ENCODE measurements around the gene ERBB4.

Gene ERBB4

DNA sequence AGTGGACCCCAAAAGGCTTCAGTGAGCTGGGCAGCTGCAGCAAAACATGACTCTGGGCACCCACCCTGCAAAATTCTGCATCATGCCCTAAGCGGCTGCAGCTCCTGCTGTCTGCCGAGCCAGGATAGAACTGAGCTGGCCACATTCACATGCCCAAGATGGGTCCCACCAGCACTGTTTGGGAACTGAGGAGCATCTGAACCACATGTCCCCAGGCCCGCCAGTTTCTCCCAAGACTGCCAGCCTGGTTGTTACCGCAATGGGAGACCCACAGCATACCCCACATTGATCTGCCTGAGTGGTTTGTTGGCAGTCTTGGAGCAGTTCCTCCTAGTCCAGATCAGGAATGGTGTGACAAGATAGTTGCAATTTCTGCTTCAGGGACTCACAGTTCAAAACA, 1035.4 kb downstream of the ERBB4 start:
- Histone ChIP-seq H3K36me3 (no peaks in the 10 kb centered on the region), H4K20me1 (no peaks in the 10 kb centered on the region), H3K27ac (no peak overlapping the region), H3K4me3 (no peak overlapping the region), H3K4me1 (no peaks in the 10 kb centered on the region), H3K27me3 (no peaks in the 10 kb centered on the region), H3K9ac (no peak overlapping the region), H3K9me3 (peaks cover 12% of the 10 kb centered on the region; the same call in 1 of the 2 replicates), H3K4me2 (no peak overlapping the region)
- no peak for TF ChIP-seq Cebpa-rat (IDR thresholded peaks at IDR 0.05)

DNA sequence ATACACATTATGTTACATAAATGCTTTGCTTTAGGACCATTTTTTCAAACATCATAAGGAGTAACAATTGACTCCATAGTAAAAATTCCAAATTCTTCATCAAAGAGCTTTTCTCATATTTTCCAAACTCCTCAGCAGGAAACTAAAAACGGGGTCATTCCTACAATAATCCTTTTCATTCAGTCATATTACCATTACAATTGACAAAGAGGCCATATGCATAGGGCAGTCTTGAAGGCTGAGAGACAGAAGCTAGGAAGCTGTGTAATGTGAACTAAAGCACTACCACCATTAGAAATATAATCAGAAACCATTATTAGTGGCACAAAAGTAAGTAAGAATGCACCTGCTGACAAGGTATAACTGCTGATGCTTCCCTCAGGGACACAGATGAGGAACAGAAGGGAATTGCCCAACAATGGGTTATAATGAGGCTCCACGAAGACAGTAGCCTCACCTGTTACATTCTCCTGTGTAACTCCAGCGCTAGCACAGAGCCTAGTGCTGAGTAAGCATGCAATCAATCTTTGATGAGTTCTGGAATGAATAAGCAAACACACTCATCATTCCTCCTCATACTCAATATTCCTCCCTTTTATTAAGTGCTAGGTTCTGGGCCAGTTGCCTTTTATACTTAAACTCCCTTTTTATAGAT, 1039.9 kb downstream of the ERBB4 start:
- Histone ChIP-seq H3K36me3 (no peaks in the 10 kb centered on the region), H3K4me2 (no peak overlapping the region), H3K4me1 (no peaks in the 10 kb centered on the region), H3K9me3 (peaks cover 9% of the 10 kb centered on the region; the same call in 1 of the 2 replicates), H3K27me3 (no peaks in the 10 kb centered on the region), H3K9ac (no peak overlapping the region), H3K4me3 (no peak overlapping the region), H3K27ac (no peak overlapping the region), H4K20me1 (no peaks in the 10 kb centered on the region)
- no peak for TF ChIP-seq Cebpa-rat (IDR thresholded peaks at IDR 0.05)

GRCh38 chr2:211495339-211495738, 1043.3 kb downstream of the ERBB4 start:
- TF ChIP-seq Cebpa-rat (IDR thresholded peaks at IDR 0.05), result no peak
- Histone ChIP-seq H3K4me2 (no peak overlapping the region), H3K4me1 (no peaks in the 10 kb centered on the region), H3K9me3 (no peaks in the 10 kb centered on the region), H3K27ac (no peak overlapping the region), H3K27me3 (no peaks in the 10 kb centered on the region), H3K4me3 (no peak overlapping the region), H3K36me3 (no peaks in the 10 kb centered on the region), H4K20me1 (no peaks in the 10 kb centered on the region), H3K9ac (no peak overlapping the region)

GRCh38 chr2:211494536-211494935, 1044.1 kb downstream of the ERBB4 start:
- no peaks in the 10 kb centered on the region for H3K9me3 ChIP-seq
- no peak overlapping the region for H3K27ac ChIP-seq
- no peak overlapping the region for H3K4me2 ChIP-seq
- no peaks in the 10 kb centered on the region for H3K36me3 ChIP-seq
- no peak overlapping the region for H3K9ac ChIP-seq
- H3K27me3 ChIP-seq, result no peaks in the 10 kb centered on the region
- no peaks in the 10 kb centered on the region for H3K4me1 ChIP-seq
- H4K20me1 ChIP-seq, result no peaks in the 10 kb centered on the region
- H3K4me3 ChIP-seq, result no peak overlapping the region
- TF ChIP-seq Cebpa-rat (IDR thresholded peaks at IDR 0.05), result no peak

- Histone ChIP-seq H4K20me1 (no peaks in the 10 kb centered on the region), H3K27ac (no peak overlapping the region), H3K9me3 (no peaks in the 10 kb centered on the region), H3K4me3 (no peak overlapping the region), H3K27me3 (no peaks in the 10 kb centered on the region), H3K4me2 (no peak overlapping the region), H3K4me1 (no peaks in the 10 kb centered on the region), H3K36me3 (no peaks in the 10 kb centered on the region), H3K9ac (no peak overlapping the region)
- TF ChIP-seq Cebpa-rat (IDR thresholded peaks at IDR 0.05), result no peak
Observed at GRCh38 chr2:211494085-211494484, 1044.5 kb downstream of the ERBB4 start.

GRCh38 chr2:211487733-211488132, 1050.9 kb downstream of the ERBB4 start:
- TF ChIP-seq Cebpa-rat (IDR thresholded peaks at IDR 0.05), result no peak
- H3K36me3 ChIP-seq, result no peaks in the 10 kb centered on the region
- H3K9me3 ChIP-seq, result no peaks in the 10 kb centered on the region
- H4K20me1 ChIP-seq, result no peaks in the 10 kb centered on the region
- no peak overlapping the region for H3K9ac ChIP-seq
- no peaks in the 10 kb centered on the region for H3K27me3 ChIP-seq
- H3K4me1 ChIP-seq, result no peaks in the 10 kb centered on the region
- H3K27ac ChIP-seq, result no peak overlapping the region
- no peak overlapping the region for H3K4me2 ChIP-seq
- H3K4me3 ChIP-seq, result no peak overlapping the region

- H3K9me3 ChIP-seq, result no peaks in the 10 kb centered on the region
- TF ChIP-seq Cebpa-rat (IDR thresholded peaks at IDR 0.05), result no peak
- H3K4me3 ChIP-seq, result no peak overlapping the region
- H3K4me1 ChIP-seq, result no peaks in the 10 kb centered on the region
- H4K20me1 ChIP-seq, result no peaks in the 10 kb centered on the region
- H3K27ac ChIP-seq, result no peak overlapping the region
- no peaks in the 10 kb centered on the region for H3K27me3 ChIP-seq
- no peak overlapping the region for H3K9ac ChIP-seq
- no peaks in the 10 kb centered on the region for H3K36me3 ChIP-seq
- H3K4me2 ChIP-seq, result no peak overlapping the region
Observed at GRCh38 chr2:211479536-211480150, 1059.0 kb downstream of the ERBB4 start.

- Histone ChIP-seq H3K4me3 (no peak overlapping the region), H3K4me1 (no peaks in the 10 kb centered on the region), H3K9me3 (no peaks in the 10 kb centered on the region), H3K9ac (no peak overlapping the region), H4K20me1 (no peaks in the 10 kb centered on the region), H3K27me3 (no peaks in the 10 kb centered on the region), H3K27ac (no peak overlapping the region), H3K4me2 (no peak overlapping the region), H3K36me3 (no peaks in the 10 kb centered on the region)
- TF ChIP-seq Cebpa-rat (IDR thresholded peaks at IDR 0.05), result no peak
Observed at GRCh38 chr2:211477537-211478275, 1060.9 kb downstream of the ERBB4 start.

DNA sequence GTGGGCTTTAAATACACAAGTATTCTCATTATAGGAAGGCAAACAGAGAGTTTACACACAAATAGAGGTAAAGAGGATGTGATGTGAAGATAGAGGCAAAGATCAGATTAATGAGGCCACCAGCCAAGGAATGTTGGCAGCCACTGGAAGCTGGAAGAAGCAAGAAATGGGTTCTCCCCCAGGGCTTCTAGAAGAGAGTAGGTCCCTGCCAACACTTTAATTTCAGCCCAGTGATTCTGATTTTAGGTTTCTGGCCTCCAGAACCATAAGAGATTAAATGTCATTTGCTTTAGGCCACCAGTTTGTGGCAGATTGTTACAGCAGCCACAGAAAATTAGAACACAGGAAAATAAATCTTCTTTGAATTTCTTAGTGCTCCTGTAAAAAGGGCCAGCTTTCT, 1065.5 kb downstream of the ERBB4 start:
- no peak overlapping the region for H3K27ac ChIP-seq
- H3K4me3 ChIP-seq, result no peak overlapping the region
- no peak overlapping the region for H3K9ac ChIP-seq
- no peaks in the 10 kb centered on the region for H4K20me1 ChIP-seq
- no peaks in the 10 kb centered on the region for H3K4me1 ChIP-seq
- no peaks in the 10 kb centered on the region for H3K27me3 ChIP-seq
- no peak overlapping the region for H3K4me2 ChIP-seq
- no peaks in the 10 kb centered on the region for H3K9me3 ChIP-seq
- TF ChIP-seq Cebpa-rat (IDR thresholded peaks at IDR 0.05), result no peak
- H3K36me3 ChIP-seq, result no peaks in the 10 kb centered on the region

DNA sequence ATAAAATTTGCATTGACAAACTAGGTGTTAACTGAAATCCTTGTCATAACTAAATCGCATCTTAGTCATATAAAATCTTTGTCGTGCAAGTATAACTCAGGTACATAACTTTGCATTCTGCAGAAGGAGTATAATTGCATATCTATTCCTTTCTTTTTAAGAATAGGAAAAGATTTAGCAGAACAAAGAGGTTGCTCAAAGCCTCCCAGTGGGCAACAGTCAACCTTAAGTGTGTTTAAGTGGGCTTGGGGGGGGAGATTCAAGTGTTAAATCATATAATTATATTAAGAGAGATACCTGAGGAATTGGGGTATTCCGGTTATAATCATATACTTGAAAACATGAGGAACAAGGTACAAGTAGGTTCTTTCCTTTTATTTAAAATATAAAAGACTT, 1068.9 kb downstream of the ERBB4 start:
- Histone ChIP-seq H3K4me2 (no peak overlapping the region), H3K4me3 (no peak overlapping the region), H3K4me1 (no peaks in the 10 kb centered on the region), H4K20me1 (no peaks in the 10 kb centered on the region), H3K36me3 (no peaks in the 10 kb centered on the region), H3K27ac (no peak overlapping the region), H3K9ac (no peak overlapping the region), H3K27me3 (no peaks in the 10 kb centered on the region), H3K9me3 (no peaks in the 10 kb centered on the region)
- TF ChIP-seq Cebpa-rat (IDR thresholded peaks at IDR 0.05), result no peak

Data from BLaER1 (cell line).